HepG2 (cell line): ENCODE results near the gene JAK1.

Experiments
- AKAP8 ChIP-seq: sonication (generic); formaldehyde crosslinking; IDR thresholded peaks from 2 replicates; pipeline ENCODE4 v1.5.1; 2020; ENCODE audit warnings: mild to moderate bottlenecking, missing genetic modification reagents
- GABPA ChIP-seq, 2 experiments: IDR thresholded peaks; 2 replicates each; pipeline ENCODE4 v1.6.1; 2011 to 2016; ENCODE audit warnings: low read depth in 2 of 2, low read length in 1 of 2, missing biosample characterization in 1 of 2, missing genetic modification characterization in 1 of 2
- GRHL1 ChIP-seq: sonication (generic); formaldehyde crosslinking; conservative IDR thresholded peaks from 2 replicates; pipeline ENCODE4 v1.8.0; 2022; ENCODE audit warnings: missing genetic modification reagents
- POLR2A ChIP-seq, 2 experiments: IDR thresholded peaks; 2 replicates each; pipeline ENCODE4 v1.6.1; 2011; ENCODE audit warnings: low read depth in 2 of 2, low read length in 2 of 2, mild to moderate bottlenecking in 1 of 2, moderate library complexity in 1 of 2; ENCODE audit not compliant: insufficient read depth in 1 of 2
- SMAD3 ChIP-seq: sonication (generic); formaldehyde crosslinking; IDR thresholded peaks from 2 replicates; pipeline ENCODE4 v1.4.0; 2020; ENCODE audit warnings: missing genetic modification reagents
- ZNF335 ChIP-seq: sonication (generic); formaldehyde crosslinking; IDR thresholded peaks from 2 replicates; pipeline ENCODE4 v1.4.0; 2020; ENCODE audit warnings: missing genetic modification reagents

- no peak for TF ChIP-seq GRHL1 (CRISPR knock-in tag)
- TF ChIP-seq AKAP8 (CRISPR knock-in tag), result no peak
- TF ChIP-seq SMAD3 (CRISPR knock-in tag), result no peak
- no peak for TF ChIP-seq GABPA (IDR thresholded peaks at IDR 0.05; ENCODE audit: low read depth, low read length)
- TF ChIP-seq GABPA (CRISPR knock-in tag; IDR thresholded peaks at IDR 0.05; ENCODE audit: low read depth), result no peak
- TF ChIP-seq ZNF335 (CRISPR knock-in tag), result no peak
- TF ChIP-seq POLR2A (IDR thresholded peaks at IDR 0.05; ENCODE audit: insufficient read depth in 1 of 2, low read depth in 2 of 2, low read length in 2 of 2), result no peak
Observed at GRCh38 chr1:64857347-64857746, 109.0 kb downstream of the JAK1 start.
